Adipocyte (in vitro differentiated cells): ENCODE data around the gene CELSR2.

Source experiments
- DNase-seq: peaks from one replicate; pipeline ENCODE4 v3.0.0-alpha.2; 2015; ENCODE audit warnings: low read depth
- H3K27me3 ChIP-seq: replicated peaks from 2 replicates; pipeline ENCODE4 v1.7.0; 2013; ENCODE audit warnings: mild to moderate bottlenecking, low read length, moderate library complexity; ENCODE audit not compliant: control insufficient read depth, insufficient read depth
- H3K36me3 ChIP-seq: 2 replicates; pipeline ENCODE4 v1.7.0; 2013; ENCODE audit warnings: low read length, mild to moderate bottlenecking, moderate library complexity; ENCODE audit not compliant: control insufficient read depth, insufficient read depth, severe bottlenecking
- H3K4me1 ChIP-seq: 2 replicates; pipeline ENCODE4 v1.7.0; 2013; ENCODE audit warnings: mild to moderate bottlenecking, low read length, moderate library complexity; ENCODE audit not compliant: control insufficient read depth, insufficient read depth
- H3K4me3 ChIP-seq: 2 replicates; pipeline ENCODE4 v1.7.0; 2013; ENCODE audit warnings: mild to moderate bottlenecking, low read length, moderate library complexity
- H3K9ac ChIP-seq: 2 replicates; pipeline ENCODE4 v1.7.0; 2013; ENCODE audit warnings: mild to moderate bottlenecking, low read length, moderate library complexity
- H3K9me3 ChIP-seq: 2 replicates; pipeline ENCODE4 v1.7.0; 2013; ENCODE audit warnings: mild to moderate bottlenecking, low read length, moderate library complexity; ENCODE audit not compliant: control insufficient read depth

Gene CELSR2

GRCh38 chr1:109254621-109255096 lies 5.3 kb downstream of the CELSR2 start:
- Histone ChIP-seq H3K36me3 (no peaks in the 10 kb centered on the region), H3K9me3 (no peaks in the 10 kb centered on the region), H3K4me3 (no peak overlapping the region), H3K9ac (no peak overlapping the region), H3K4me1 (peaks cover 11% of the 10 kb centered on the region), H3K27me3 (peaks cover 30% of the 10 kb centered on the region)
- no peak for DNase-seq

GRCh38 chr1:109255097-109255651 lies 5.8 kb downstream of the CELSR2 start:
- no peak for DNase-seq
- peaks cover 28% of the 10 kb centered on the region for H3K27me3 ChIP-seq
- H3K9me3 ChIP-seq = no peaks in the 10 kb centered on the region
- no peak overlapping the region for H3K4me3 ChIP-seq
- H3K9ac ChIP-seq = no peak overlapping the region
- H3K4me1 ChIP-seq = peaks cover 11% of the 10 kb centered on the region
- no peaks in the 10 kb centered on the region for H3K36me3 ChIP-seq

GRCh38 chr1:109255678-109256077 lies 6.3 kb downstream of the CELSR2 start:
- no peaks in the 10 kb centered on the region for H3K36me3 ChIP-seq
- H3K9me3 ChIP-seq = no peaks in the 10 kb centered on the region
- peaks cover 23% of the 10 kb centered on the region for H3K27me3 ChIP-seq
- H3K4me3 ChIP-seq = no peak overlapping the region
- no peak overlapping the region for H3K9ac ChIP-seq
- peaks cover 11% of the 10 kb centered on the region for H3K4me1 ChIP-seq
- no peak for DNase-seq

GRCh38 chr1:109256085-109256484 lies 6.7 kb downstream of the CELSR2 start:
- H3K9me3 ChIP-seq = no peaks in the 10 kb centered on the region
- H3K27me3 ChIP-seq = peaks cover 19% of the 10 kb centered on the region
- DNase-seq = no peak
- H3K4me1 ChIP-seq = peaks cover 11% of the 10 kb centered on the region
- no peak overlapping the region for H3K9ac ChIP-seq
- H3K4me3 ChIP-seq = no peak overlapping the region
- H3K36me3 ChIP-seq = no peaks in the 10 kb centered on the region

- no peak overlapping the region for H3K4me3 ChIP-seq
- peaks cover 11% of the 10 kb centered on the region for H3K4me1 ChIP-seq
- no peak overlapping the region for H3K9ac ChIP-seq
- no peak for DNase-seq
- H3K9me3 ChIP-seq = no peaks in the 10 kb centered on the region
- no peaks in the 10 kb centered on the region for H3K36me3 ChIP-seq
- H3K27me3 ChIP-seq = peaks cover 14% of the 10 kb centered on the region
Measured at GRCh38 chr1:109256971-109257681, 7.8 kb downstream of the CELSR2 start.

- peaks cover 21% of the 10 kb centered on the region for H3K27me3 ChIP-seq
- no peak overlapping the region for H3K4me3 ChIP-seq
- H3K4me1 ChIP-seq = peaks cover 11% of the 10 kb centered on the region
- H3K9me3 ChIP-seq = no peaks in the 10 kb centered on the region
- no peaks in the 10 kb centered on the region for H3K36me3 ChIP-seq
- no peak for DNase-seq
- H3K9ac ChIP-seq = no peak overlapping the region
Measured at GRCh38 chr1:109257682-109258421, 8.5 kb downstream of the CELSR2 start.

- H3K27me3 ChIP-seq = peaks cover 24% of the 10 kb centered on the region
- peaks cover 7% of the 10 kb centered on the region for H3K4me1 ChIP-seq
- no peak for DNase-seq
- no peaks in the 10 kb centered on the region for H3K9me3 ChIP-seq
- no peak overlapping the region for H3K9ac ChIP-seq
- H3K36me3 ChIP-seq = no peaks in the 10 kb centered on the region
- no peak overlapping the region for H3K4me3 ChIP-seq
Measured at GRCh38 chr1:109258481-109259466, 9.4 kb downstream of the CELSR2 start.

- Histone ChIP-seq H3K9me3 (no peaks in the 10 kb centered on the region), H3K4me1 (no peaks in the 10 kb centered on the region), H3K36me3 (no peaks in the 10 kb centered on the region), H3K4me3 (no peak overlapping the region), H3K27me3 (peaks cover 24% of the 10 kb centered on the region), H3K9ac (no peak overlapping the region)
- no peak for DNase-seq
Measured at GRCh38 chr1:109259674-109260557, 10.6 kb downstream of the CELSR2 start.

GRCh38 chr1:109261006-109261405 lies 11.7 kb downstream of the CELSR2 start:
- no peak for DNase-seq
- no peaks in the 10 kb centered on the region for H3K9me3 ChIP-seq
- H3K4me3 ChIP-seq = no peak overlapping the region
- H3K27me3 ChIP-seq = peaks cover 16% of the 10 kb centered on the region
- no peaks in the 10 kb centered on the region for H3K4me1 ChIP-seq
- H3K36me3 ChIP-seq = no peaks in the 10 kb centered on the region
- no peak overlapping the region for H3K9ac ChIP-seq

GRCh38 chr1:109261578-109261977 lies 12.2 kb downstream of the CELSR2 start:
- Histone ChIP-seq H3K36me3 (no peaks in the 10 kb centered on the region), H3K9ac (no peak overlapping the region), H3K27me3 (peaks cover 11% of the 10 kb centered on the region), H3K9me3 (no peaks in the 10 kb centered on the region), H3K4me1 (no peaks in the 10 kb centered on the region), H3K4me3 (no peak overlapping the region)
- no peak for DNase-seq
